GM12878 (cell line): ENCODE results near the gene ALG2. TPM values are rescaled to one million over a fixed set of nuclear protein-coding genes. Genes with fewer than 3 reads are reported as not detected.
A peak's percentile ranks its signal among the peaks of the same experiment; 100 is the strongest.

ENCODE experiments used
- CHD1 ChIP-seq: IDR thresholded peaks from 2 replicates; pipeline ENCODE4 v1.6.1; 2012; ENCODE audit warnings: low read depth, low read length, improper control_type of control experiment
- CHD2 ChIP-seq: IDR thresholded peaks from 2 replicates; pipeline ENCODE4 v1.6.1; 2011; ENCODE audit warnings: low read depth, low read length, improper control_type of control experiment, borderline replicate concordance
- EGR1 ChIP-seq, 2 experiments: IDR thresholded peaks; 1 replicate in 1 of 2; 2 replicates in 1 of 2; pipeline ENCODE4 v1.6.1; 2011 to 2012; ENCODE audit warnings: low read depth in 2 of 2, low read length in 2 of 2, borderline replicate concordance in 1 of 2, mild to moderate bottlenecking in 1 of 2, moderate library complexity in 1 of 2
- FOXM1 ChIP-seq: IDR thresholded peaks from 2 replicates; pipeline ENCODE4 v1.6.1; 2012; ENCODE audit warnings: low read depth, mild to moderate bottlenecking, inconsistent platforms, low read length, moderate library complexity
- JUNB ChIP-seq: IDR thresholded peaks from 2 replicates; pipeline ENCODE4 v1.6.1; 2016; ENCODE audit warnings: antibody characterized with exemption, mild to moderate bottlenecking
- MEF2B ChIP-seq: fragments of 450-650 bp; IDR thresholded peaks from 2 replicates; pipeline ENCODE4 v1.6.1; 2018; ENCODE audit warnings: mild to moderate bottlenecking, moderate library complexity; ENCODE audit not compliant: partially characterized antibody, poor library complexity, severe bottlenecking
- MTA2 ChIP-seq: fragments of 450-650 bp; IDR thresholded peaks from 2 replicates; pipeline ENCODE4 v1.6.1; 2016; ENCODE audit warnings: low read depth, mild to moderate bottlenecking, moderate library complexity
- MTA3 ChIP-seq: IDR thresholded peaks from 2 replicates; pipeline ENCODE4 v1.6.1; 2012; ENCODE audit warnings: low read length, inconsistent platforms, borderline replicate concordance
- NR2C2 ChIP-seq: IDR thresholded peaks from 2 replicates; pipeline ENCODE4 v1.6.1; 2011; ENCODE audit warnings: borderline replicate concordance, low read depth; ENCODE audit not compliant: control insufficient read depth, insufficient read length
- PAX5 ChIP-seq: IDR thresholded peaks from 2 replicates; pipeline ENCODE4 v1.6.1; 2011; ENCODE audit warnings: low read depth, low read length, borderline replicate concordance
- POU2F2 ChIP-seq: IDR thresholded peaks from 3 replicates; pipeline ENCODE4 v1.6.1; 2011; ENCODE audit warnings: low read depth, mild to moderate bottlenecking, low read length, borderline replicate concordance
- RBBP5 ChIP-seq: fragments of 200-600 bp; sonication (generic); conservative IDR thresholded peaks from 2 replicates; pipeline ENCODE4 v1.6.1; 2016
- SMAD1 ChIP-seq: fragments of 450-650 bp; IDR thresholded peaks from 2 replicates; pipeline ENCODE4 v1.6.1; 2018; ENCODE audit warnings: mild to moderate bottlenecking, low read depth; ENCODE audit not compliant: partially characterized antibody
- SP1 ChIP-seq: IDR thresholded peaks from one replicate; pipeline ENCODE4 v1.6.1; 2011; ENCODE audit warnings: low read depth, low read length
- STAT1 ChIP-seq: fragments of 450-650 bp; conservative IDR thresholded peaks from 2 replicates; pipeline ENCODE4 v1.6.1; 2014; ENCODE audit warnings: antibody characterized with exemption, mild to moderate bottlenecking
- SUPT20H ChIP-seq: IDR thresholded peaks from 2 replicates; pipeline ENCODE4 v1.6.1; 2011; ENCODE audit warnings: low read depth, mild to moderate bottlenecking, low read length, moderate library complexity, borderline replicate concordance; ENCODE audit not compliant: control insufficient read depth
- TCF7 ChIP-seq: IDR thresholded peaks from 2 replicates; pipeline ENCODE4 v1.6.1; 2014; ENCODE audit warnings: antibody characterized with exemption, borderline replicate concordance
- ZBTB33 ChIP-seq: fragments of 450-650 bp; IDR thresholded peaks from 2 replicates; pipeline ENCODE4 v1.6.1; 2017; ENCODE audit warnings: mild to moderate bottlenecking
- polyA plus RNA-seq, 11 experiments: library from polyadenylated mRNA; depleted of rRNA in 4 of 11; unstranded in 6 of 11; stranded (reverse) in 5 of 11; fragments of >200 nt; fragmentation: Nextera tagmentation in 4 of 11; fragmentation: Illumina TruSeq in 1 of 11; extraction: Ambion mirVana in 4 of 11; extraction: Trizol in 1 of 11; gene quantifications; 1 replicate in 1 of 11; 2 replicates in 10 of 11; pipeline versions ENCODE4 v1.2.1 to v1.2.3, GENCODE V29; 2011 to 2016; ENCODE audit warnings: inconsistent platforms in 2 of 11, missing spikeins in 2 of 11, low read depth in 1 of 11
- total RNA-seq, 4 experiments: library from RNA; depleted of rRNA in 3 of 4; stranded (reverse); fragments of >200 nt in 3 of 4; fragmentation: Illumina TruSeq in 1 of 4; extraction: Trizol in 1 of 4; gene quantifications; 2 replicates each; pipeline versions ENCODE4 v1.2.1 to v1.2.3, GENCODE V29; 2013 to 2021
- TF ChIP-seq, protein P1 (sequence below): fragments of 450-650 bp; IDR thresholded peaks from 2 replicates; pipeline ENCODE4 v1.6.1; 2017; ENCODE audit warnings: low read depth, mild to moderate bottlenecking, moderate library complexity
- TF ChIP-seq, protein P2 (sequence below): IDR thresholded peaks from 2 replicates; pipeline ENCODE4 v1.6.1; 2012; ENCODE audit warnings: low read depth, low read length, improper control_type of control experiment
- TF ChIP-seq, protein P3 (sequence below): fragments of 450-650 bp; IDR thresholded peaks from 2 replicates; pipeline ENCODE4 v1.6.1; 2016; ENCODE audit warnings: mild to moderate bottlenecking

ALG2 gene
- total and polyA plus RNA-seq, 10 of the 15 experiments (the other 5 are each of a cell fraction or from before 2014, with no cell fraction given) = 8.8 to 52.5 (median 38.6) TPM

DNA sequence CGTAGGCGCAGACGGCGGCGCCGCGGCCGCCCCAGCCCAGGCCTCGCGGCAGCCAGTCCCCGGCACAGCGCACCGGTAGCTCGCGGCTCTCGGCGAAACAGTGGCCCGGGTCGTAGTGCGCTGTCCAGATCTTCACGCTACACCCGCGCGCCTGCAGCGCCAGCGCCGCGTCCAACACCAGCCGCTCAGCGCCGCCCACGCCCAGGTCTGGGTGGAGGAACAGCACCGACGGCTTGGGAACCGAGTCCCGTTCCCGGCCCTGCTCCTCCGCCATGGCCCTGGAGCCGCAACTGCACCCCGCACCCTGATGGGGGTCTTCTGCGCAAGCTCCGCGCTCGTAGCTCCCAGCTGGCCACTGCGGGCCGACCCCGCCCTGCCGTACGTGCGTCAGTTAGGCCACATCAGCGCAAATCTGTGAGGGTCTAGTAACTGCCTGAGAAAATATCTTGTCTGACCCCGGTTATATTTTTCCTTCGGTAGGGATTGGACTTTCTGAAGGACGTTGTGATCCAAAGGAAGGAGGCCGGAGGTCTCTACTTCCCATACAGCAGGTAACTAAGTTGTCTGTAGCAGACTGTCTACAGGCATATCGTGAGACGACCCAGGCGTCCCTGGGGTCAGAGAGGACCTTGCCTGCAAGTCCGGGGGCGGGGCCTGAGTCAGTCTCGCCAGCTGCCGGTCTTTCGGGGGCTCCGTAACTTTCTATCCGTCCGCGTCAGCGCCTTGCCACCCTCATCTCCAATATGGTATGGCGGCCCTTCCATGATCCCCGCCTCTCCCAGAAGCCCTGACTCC, at the start of gene ALG2, which contains the start of gene SEC61B (continued):
- TF ChIP-seq EGR1 (IDR thresholded peaks at IDR 0.05; ENCODE audit: borderline replicate concordance in 1 of 2, low read depth in 2 of 2, low read length in 2 of 2) (peak; percentile 55 to 68), RBBP5 (no peak), MEF2B (peak; percentile 85), ZBTB33 (peak; percentile 95), MTA3 (no peak), TCF7 (no peak), CHD2 (no peak), SP1 (peak; percentile 37), POU2F2 (peak; percentile 66; the same call in 2 of the 3 replicates), SUPT20H (no peak), PAX5 (no peak), STAT1 (peak; percentile 63; the same call in 1 of the 2 replicates), SMAD1 (peak; percentile 62), MTA2 (no peak; the same call in 1 of the 2 replicates), CHD1 (0 out of 2 replicates have a peak, but pooled peaks have one; percentile 54), NR2C2 (no peak), FOXM1 (no peak), JUNB (no peak)
- TF ChIP-seq, protein P1, sequence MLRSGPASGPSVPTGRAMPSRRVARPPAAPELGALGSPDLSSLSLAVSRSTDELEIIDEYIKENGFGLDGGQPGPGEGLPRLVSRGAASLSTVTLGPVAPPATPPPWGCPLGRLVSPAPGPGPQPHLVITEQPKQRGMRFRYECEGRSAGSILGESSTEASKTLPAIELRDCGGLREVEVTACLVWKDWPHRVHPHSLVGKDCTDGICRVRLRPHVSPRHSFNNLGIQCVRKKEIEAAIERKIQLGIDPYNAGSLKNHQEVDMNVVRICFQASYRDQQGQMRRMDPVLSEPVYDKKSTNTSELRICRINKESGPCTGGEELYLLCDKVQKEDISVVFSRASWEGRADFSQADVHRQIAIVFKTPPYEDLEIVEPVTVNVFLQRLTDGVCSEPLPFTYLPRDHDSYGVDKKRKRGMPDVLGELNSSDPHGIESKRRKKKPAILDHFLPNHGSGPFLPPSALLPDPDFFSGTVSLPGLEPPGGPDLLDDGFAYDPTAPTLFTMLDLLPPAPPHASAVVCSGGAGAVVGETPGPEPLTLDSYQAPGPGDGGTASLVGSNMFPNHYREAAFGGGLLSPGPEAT = peak; percentile 97
- TF ChIP-seq, protein P2, sequence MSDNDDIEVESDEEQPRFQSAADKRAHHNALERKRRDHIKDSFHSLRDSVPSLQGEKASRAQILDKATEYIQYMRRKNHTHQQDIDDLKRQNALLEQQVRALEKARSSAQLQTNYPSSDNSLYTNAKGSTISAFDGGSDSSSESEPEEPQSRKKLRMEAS = peak; percentile 85; the same call in 1 of the 2 replicates
- TF ChIP-seq, protein P3, sequence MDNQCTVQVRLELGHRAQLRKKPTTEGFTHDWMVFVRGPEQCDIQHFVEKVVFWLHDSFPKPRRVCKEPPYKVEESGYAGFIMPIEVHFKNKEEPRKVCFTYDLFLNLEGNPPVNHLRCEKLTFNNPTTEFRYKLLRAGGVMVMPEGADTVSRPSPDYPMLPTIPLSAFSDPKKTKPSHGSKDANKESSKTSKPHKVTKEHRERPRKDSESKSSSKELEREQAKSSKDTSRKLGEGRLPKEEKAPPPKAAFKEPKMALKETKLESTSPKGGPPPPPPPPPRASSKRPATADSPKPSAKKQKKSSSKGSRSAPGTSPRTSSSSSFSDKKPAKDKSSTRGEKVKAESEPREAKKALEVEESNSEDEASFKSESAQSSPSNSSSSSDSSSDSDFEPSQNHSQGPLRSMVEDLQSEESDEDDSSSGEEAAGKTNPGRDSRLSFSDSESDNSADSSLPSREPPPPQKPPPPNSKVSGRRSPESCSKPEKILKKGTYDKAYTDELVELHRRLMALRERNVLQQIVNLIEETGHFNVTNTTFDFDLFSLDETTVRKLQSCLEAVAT = no peak
